Keratinocyte (primary cell): ENCODE results near the gene FGF19. TPM values are rescaled to one million over a fixed set of nuclear protein-coding genes. Genes with fewer than 3 reads are reported as not detected.

ENCODE experiments used
- DNase-seq: peaks from one replicate; pipeline ENCODE4 v3.0.0-alpha.2; 2011; ENCODE audit warnings: low read depth, missing footprints, low spot score
- FAIRE-seq: peaks from 2 replicates; lab custom pipeline; 2011; peaks lifted over from hg19 to GRCh38; lab: Jason Lieb, UNC
- H2AFZ ChIP-seq: 2 replicates; pipeline ENCODE4 v1.6.0; 2012; ENCODE audit warnings: low read length, control low read depth, inconsistent platforms; ENCODE audit not compliant: control insufficient read depth
- H3K27ac ChIP-seq: 2 replicates; pipeline ENCODE4 v1.5.1; 2011; ENCODE audit warnings: low read length; ENCODE audit not compliant: control insufficient read depth, insufficient read depth
- H3K27me3 ChIP-seq: 3 replicates; pipeline ENCODE4 v1.6.0; 2011; ENCODE audit warnings: low read length; ENCODE audit not compliant: control insufficient read depth, insufficient read depth; ENCODE audit errors: extremely low read depth
- H3K36me3 ChIP-seq, 2 experiments: 2 replicates in 1 of 2; 3 replicates in 1 of 2; pipeline ENCODE4 v1.5.1; 2011; ENCODE audit warnings: low read length in 2 of 2, mild to moderate bottlenecking in 1 of 2; ENCODE audit not compliant: control insufficient read depth in 2 of 2, insufficient read depth in 2 of 2; ENCODE audit errors: extremely low read depth in 1 of 2
- H3K4me1 ChIP-seq: 3 replicates; pipeline ENCODE4 v1.5.1; 2011; ENCODE audit warnings: low read length; ENCODE audit not compliant: control insufficient read depth, insufficient read depth; ENCODE audit errors: extremely low read depth
- H3K4me2 ChIP-seq: 3 replicates; pipeline ENCODE4 v1.6.0; 2011; ENCODE audit warnings: low read depth, low read length; ENCODE audit not compliant: control insufficient read depth, insufficient read depth; ENCODE audit errors: extremely low read depth
- H3K4me3 ChIP-seq, 3 experiments: fragments of 200-600 bp in 1 of 3; sonication (generic) in 1 of 3; 2 replicates in 2 of 3; 3 replicates in 1 of 3; pipeline ENCODE4 v1.5.1; 2011 to 2016; ENCODE audit warnings: low read length in 3 of 3, mild to moderate bottlenecking in 3 of 3, control low read depth in 2 of 3, inconsistent platforms in 1 of 3, low read depth in 1 of 3, mixed read lengths in 1 of 3, mixed run types in 1 of 3, moderate library complexity in 1 of 3; ENCODE audit not compliant: control insufficient read depth in 2 of 3, insufficient read depth in 2 of 3; ENCODE audit errors: extremely low read depth in 1 of 3
- H3K79me2 ChIP-seq: 2 replicates; pipeline ENCODE4 v1.6.0; 2012; ENCODE audit warnings: low read length; ENCODE audit not compliant: control insufficient read depth, insufficient read depth
- H3K9ac ChIP-seq: 3 replicates; pipeline ENCODE4 v1.6.0; 2011; ENCODE audit warnings: low read length; ENCODE audit not compliant: control insufficient read depth, insufficient read depth; ENCODE audit errors: extremely low read depth
- H3K9me1 ChIP-seq: 3 replicates; pipeline ENCODE4 v1.6.0; 2011; ENCODE audit warnings: low read length; ENCODE audit not compliant: control insufficient read depth, insufficient read depth; ENCODE audit errors: extremely low read depth
- H3K9me3 ChIP-seq: 2 replicates; pipeline ENCODE4 v1.5.1; 2012; ENCODE audit warnings: low read depth, low read length; ENCODE audit not compliant: control insufficient read depth
- H4K20me1 ChIP-seq: 3 replicates; pipeline ENCODE4 v1.6.0; 2011; ENCODE audit warnings: low read length; ENCODE audit not compliant: control insufficient read depth, insufficient read depth; ENCODE audit errors: extremely low read depth
- EZH2 ChIP-seq: IDR thresholded peaks from one replicate; pipeline ENCODE4 v1.6.1; 2012; ENCODE audit warnings: inconsistent platforms, mild to moderate bottlenecking, low read length, moderate library complexity
- dilution Hi-C: fragments of 300-500 bp; cut with MboI; formaldehyde crosslinking; loops from one replicate; pipeline ENCODE4 v1.7.0; 2020; ENCODE audit warnings: low sequenced_read_pairs; ENCODE audit not compliant: extremely low pct_ligation_motif_present
- polyA plus RNA-seq, 5 experiments: library from polyadenylated mRNA; depleted of rRNA in 3 of 5; stranded (reverse) in 3 of 5; stranded (forward) in 1 of 5; unstranded in 1 of 5; fragments of >200 nt; gene quantifications; 1 replicate in 1 of 5; 2 replicates in 3 of 5; 3 replicates in 1 of 5; pipeline versions ENCODE4 v1.2.1 to v1.2.3, GENCODE V29; 2011 to 2012; ENCODE audit warnings: missing spikeins in 2 of 5, low read depth in 1 of 5, low replicate concordance in 1 of 5
- TF ChIP-seq, protein P1 (sequence below), 3 experiments: IDR thresholded peaks in 1 of 3; conservative IDR thresholded peaks in 1 of 3; optimal IDR thresholded peaks in 1 of 3; 2 replicates in 2 of 3; 3 replicates in 1 of 3; pipeline versions ENCODE3 to v1.5.1; 2011; ENCODE audit warnings: low read length in 3 of 3, mild to moderate bottlenecking in 3 of 3, moderate library complexity in 2 of 3, control low read depth in 1 of 3, inconsistent platforms in 1 of 3; ENCODE audit not compliant: insufficient read depth in 2 of 3; ENCODE audit errors: extremely low read depth in 1 of 3

The FGF19 gene
- polyA plus RNA-seq, 1 donor (not counting 4 experiments of a cell fraction or from before 2014, with no cell fraction given) = 0.08 TPM

DNA sequence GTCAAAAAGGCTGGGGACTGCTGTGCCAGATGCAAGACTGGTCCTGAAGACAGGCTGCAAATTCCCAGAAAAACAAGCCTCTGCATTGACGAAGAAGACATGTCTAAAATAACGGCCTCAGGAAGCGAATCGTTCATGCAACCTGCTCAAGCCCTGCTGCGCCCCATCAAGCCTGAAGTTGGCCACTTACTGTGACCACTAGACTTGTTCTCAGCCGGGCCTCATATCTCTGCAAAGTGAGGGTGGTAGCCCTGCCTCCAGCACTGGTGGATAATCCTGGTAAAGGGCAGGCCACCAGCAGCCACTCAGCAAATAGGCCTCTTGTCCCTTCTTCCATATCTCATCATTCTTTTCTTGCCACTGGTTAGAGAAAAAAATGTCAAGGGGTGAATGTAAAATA, 40.5 kb downstream of the FGF19 start:
- no peak overlapping the region for H3K9ac ChIP-seq
- peaks cover 10 to 21% of the 10 kb centered on the region in 2 experiments for H3K36me3 ChIP-seq
- H3K9me1 ChIP-seq = no peaks in the 10 kb centered on the region
- H2AFZ ChIP-seq = no peak overlapping the region
- no peaks in the 10 kb centered on the region for H3K79me2 ChIP-seq
- H3K4me2 ChIP-seq = no peak overlapping the region
- H3K9me3 ChIP-seq = no peaks in the 10 kb centered on the region
- peaks cover 3% of the 10 kb centered on the region for H4K20me1 ChIP-seq
- H3K4me1 ChIP-seq = peaks cover 5% of the 10 kb centered on the region
- no peaks in the 10 kb centered on the region for H3K27me3 ChIP-seq
- no peak overlapping the region for H3K4me3 ChIP-seq
- H3K27ac ChIP-seq = no peak overlapping the region
- dilution Hi-C loops = loop anchor here (10.0 kb wide), 1 partner anchor 549 kb away; no protein-coding TSS in a partner anchor
- TF ChIP-seq, protein P1, sequence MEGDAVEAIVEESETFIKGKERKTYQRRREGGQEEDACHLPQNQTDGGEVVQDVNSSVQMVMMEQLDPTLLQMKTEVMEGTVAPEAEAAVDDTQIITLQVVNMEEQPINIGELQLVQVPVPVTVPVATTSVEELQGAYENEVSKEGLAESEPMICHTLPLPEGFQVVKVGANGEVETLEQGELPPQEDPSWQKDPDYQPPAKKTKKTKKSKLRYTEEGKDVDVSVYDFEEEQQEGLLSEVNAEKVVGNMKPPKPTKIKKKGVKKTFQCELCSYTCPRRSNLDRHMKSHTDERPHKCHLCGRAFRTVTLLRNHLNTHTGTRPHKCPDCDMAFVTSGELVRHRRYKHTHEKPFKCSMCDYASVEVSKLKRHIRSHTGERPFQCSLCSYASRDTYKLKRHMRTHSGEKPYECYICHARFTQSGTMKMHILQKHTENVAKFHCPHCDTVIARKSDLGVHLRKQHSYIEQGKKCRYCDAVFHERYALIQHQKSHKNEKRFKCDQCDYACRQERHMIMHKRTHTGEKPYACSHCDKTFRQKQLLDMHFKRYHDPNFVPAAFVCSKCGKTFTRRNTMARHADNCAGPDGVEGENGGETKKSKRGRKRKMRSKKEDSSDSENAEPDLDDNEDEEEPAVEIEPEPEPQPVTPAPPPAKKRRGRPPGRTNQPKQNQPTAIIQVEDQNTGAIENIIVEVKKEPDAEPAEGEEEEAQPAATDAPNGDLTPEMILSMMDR (optimal IDR thresholded peaks at IDR 0.05 in 1 of 3, IDR thresholded peaks at IDR 0.05 in 1 of 3, conservative IDR thresholded peaks at IDR 0.05 in 1 of 3; ENCODE audit: extremely low read depth in 1 of 3, insufficient read depth in 2 of 3, low read length in 3 of 3) = no peak
- TF ChIP-seq EZH2 = no peak
- DNase-seq = no peak
- no peak for FAIRE-seq

GRCh38 chr11:69662806-69663205, 41.0 kb downstream of the FGF19 start:
- no peak for TF ChIP-seq EZH2
- TF ChIP-seq, protein P1 (optimal IDR thresholded peaks at IDR 0.05 in 1 of 3, IDR thresholded peaks at IDR 0.05 in 1 of 3, conservative IDR thresholded peaks at IDR 0.05 in 1 of 3; ENCODE audit: extremely low read depth in 1 of 3, insufficient read depth in 2 of 3, low read length in 3 of 3) = no peak
- Histone ChIP-seq H3K27ac (no peak overlapping the region), H3K9me3 (no peaks in the 10 kb centered on the region), H3K4me2 (no peak overlapping the region), H3K4me1 (no peaks in the 10 kb centered on the region), H3K4me3 (no peak overlapping the region), H3K9me1 (no peaks in the 10 kb centered on the region), H4K20me1 (peaks cover 3% of the 10 kb centered on the region), H2AFZ (no peak overlapping the region), H3K36me3 (peaks cover 10 to 21% of the 10 kb centered on the region in 2 experiments), H3K79me2 (no peaks in the 10 kb centered on the region), H3K27me3 (no peaks in the 10 kb centered on the region), H3K9ac (no peak overlapping the region)
- FAIRE-seq (no peak), DNase-seq (no peak)
- dilution Hi-C loops = loop anchor here (10.0 kb wide), 1 partner anchor 548 kb away; no protein-coding TSS in a partner anchor
